DMS153 treated with DMSO at 0.1 percent for 48 hours (cell line): ENCODE results near the gene CSTA.
"Not testable (repeated sequence)": the region's sequence is repeated elsewhere in the genome, so short reads cannot be mapped to it uniquely, and the experiment has no call there.

Experiments
- DNase-seq: peaks from one replicate; lab custom pipeline; 2025; ENCODE audit not compliant: unreplicated experiment; lab: John Stamatoyannopoulos, UW

The CSTA gene

DNA sequence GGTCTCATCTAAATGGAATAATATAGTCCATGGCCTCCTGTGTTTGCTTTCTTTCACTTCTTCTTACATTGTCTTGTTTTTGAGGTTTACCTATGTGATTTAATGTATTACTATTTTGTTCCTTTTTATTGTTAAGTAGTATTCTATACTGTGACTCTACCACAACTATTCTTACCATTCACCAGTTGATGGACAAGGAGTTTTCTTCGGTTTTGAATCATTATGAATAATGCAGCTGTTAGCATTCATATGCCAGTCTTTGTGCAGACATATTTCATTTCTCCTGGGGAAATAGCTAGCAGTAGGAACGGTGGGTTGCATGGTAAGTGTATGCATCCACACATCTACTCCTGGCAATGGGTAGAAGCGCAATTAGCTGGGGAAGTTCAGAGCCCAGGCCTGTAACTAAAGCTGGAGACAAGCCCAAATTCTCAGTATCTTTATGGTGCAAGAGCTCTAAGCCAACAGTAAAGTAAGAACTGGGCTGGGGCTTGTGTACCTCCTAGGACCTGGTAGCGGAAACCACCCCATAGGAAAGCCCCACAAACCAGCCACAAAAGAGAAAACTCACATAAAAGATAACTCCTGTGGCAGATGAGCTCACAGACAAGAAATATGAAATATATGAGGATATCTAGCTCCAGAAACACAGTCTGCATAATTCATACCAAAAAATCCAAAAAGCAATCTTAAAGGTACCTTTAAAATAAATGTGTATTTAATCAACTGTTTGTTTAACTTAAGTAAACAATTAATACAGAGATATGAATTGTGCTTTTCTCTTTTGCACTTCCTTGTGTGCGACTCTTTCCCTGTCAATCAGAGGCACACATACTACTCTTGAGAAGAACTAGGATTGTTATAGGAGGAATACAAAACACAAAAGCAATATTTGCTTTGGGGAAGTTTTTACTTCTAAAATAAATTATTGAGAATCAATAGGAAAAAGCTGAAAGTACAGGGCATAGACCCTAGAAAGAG is 2.7 kb upstream of the CSTA start:
- no peak for DNase-seq

DNA sequence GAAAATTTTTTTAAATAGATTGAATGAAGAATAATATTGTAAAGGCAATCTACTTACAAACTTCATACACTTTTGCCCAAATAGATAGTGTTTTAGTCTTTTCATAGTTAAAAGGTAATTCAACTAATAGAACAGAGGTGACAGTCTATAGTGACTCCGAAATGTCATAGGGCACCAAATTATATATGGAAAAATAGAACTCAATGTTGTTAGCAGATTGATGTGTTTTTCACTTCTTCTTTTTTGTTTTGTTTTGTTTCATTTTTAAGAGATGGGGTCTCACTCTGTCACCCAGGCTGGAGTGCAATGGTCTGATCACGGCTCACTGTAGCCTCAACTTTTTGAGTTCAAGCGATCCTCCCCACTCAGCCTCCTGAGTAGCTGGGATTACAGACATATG is 721 bp downstream of the CSTA start:
- DNase-seq: no peak

DNA sequence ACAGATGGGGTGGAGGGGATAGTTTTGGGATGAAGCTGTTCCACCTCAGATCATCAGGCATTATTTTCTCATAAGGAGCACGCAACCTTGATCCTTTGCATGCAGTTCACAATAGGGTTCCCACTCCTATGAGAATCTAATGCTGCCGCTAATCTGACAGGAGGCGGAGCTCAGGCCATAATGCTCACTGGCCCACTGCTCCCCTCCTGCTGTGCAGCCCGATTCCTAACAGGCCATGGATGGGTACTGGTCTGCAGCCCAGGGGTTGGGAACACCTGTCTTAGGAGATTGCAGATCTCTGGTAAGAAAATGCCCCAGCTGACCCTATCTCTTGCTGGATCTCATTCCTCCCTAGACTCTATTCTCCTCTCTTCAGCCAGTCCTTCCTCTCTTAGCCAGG is 6.8 kb downstream of the CSTA start:
- DNase-seq: no peak

DNA sequence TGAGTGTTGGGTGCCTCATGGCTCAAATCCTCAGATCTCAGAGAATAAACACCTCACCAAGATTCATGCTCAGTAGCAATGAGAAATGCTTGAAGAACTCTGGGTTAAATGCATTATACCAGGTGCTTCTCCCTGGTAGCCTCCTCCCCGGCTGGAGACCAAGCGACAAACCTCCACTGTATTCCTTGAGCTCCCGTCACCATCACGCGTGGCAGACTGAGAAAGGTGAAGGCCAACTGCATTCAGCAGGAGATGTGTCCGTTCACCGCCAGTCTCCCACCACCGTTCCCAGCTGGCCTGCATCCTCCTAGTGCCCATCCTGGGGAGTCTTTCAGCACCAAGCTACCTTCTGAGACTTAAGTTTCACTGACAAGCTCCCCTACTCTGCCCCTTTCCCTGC is 7.5 kb downstream of the CSTA start:
- no peak for DNase-seq

DNA sequence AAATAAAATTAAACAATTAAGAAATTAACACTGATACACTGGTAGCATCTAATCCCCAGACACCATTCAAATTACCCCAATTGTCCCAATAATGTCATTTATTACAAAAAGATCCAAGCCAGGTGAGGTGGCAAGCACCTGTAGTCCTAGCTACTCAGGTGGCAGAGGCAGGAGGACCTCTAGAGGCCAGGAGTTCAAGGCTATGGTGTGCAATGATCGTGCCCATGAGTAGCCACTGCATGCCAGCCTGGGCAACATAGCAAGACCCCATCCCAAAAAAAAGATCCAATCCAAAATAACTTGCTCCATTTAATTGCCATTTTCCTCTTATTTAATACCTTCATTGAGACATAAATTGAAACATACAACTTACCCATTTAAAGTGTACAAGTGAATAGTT is 17.8 kb downstream of the CSTA start:
- DNase-seq: no peak

DNA sequence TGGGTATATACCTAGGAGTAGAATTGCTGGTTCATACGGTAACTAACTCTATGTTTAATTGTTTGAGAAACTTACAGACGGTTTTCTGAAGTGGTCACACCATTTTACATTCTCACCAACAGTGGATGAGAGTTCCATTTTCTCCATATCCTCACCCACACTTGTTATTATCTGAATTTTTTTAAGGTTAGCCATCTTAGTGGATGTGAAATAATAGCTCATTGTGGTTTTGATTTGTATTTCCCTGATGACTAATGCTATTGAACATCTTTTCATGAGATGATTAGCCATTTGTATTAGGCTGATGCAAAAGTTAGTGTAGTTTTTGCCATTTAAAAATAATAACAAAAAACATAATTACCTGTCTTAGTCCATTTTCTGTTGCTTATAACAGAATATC is 18.6 kb downstream of the CSTA start:
- no peak for DNase-seq

DNA sequence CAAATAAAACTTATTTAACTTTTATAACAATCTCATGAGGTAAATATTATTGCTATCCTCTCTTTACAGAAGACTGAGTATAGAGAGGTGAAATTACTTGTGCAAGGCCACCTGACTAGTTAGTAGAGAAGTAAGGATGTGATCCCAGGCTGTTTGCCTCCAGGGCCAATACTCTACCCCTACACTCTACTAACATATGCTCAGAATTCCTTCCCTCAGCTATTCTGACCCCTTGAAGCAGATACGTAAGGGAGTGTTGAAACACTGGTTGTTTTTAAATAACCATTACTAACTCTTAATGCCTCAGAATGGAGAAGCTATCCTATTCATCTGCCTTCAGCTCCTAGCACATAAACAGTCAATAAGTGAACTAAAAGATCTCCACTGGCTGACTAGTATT is 24.1 kb downstream of the CSTA start:
- no peak for DNase-seq

DNA sequence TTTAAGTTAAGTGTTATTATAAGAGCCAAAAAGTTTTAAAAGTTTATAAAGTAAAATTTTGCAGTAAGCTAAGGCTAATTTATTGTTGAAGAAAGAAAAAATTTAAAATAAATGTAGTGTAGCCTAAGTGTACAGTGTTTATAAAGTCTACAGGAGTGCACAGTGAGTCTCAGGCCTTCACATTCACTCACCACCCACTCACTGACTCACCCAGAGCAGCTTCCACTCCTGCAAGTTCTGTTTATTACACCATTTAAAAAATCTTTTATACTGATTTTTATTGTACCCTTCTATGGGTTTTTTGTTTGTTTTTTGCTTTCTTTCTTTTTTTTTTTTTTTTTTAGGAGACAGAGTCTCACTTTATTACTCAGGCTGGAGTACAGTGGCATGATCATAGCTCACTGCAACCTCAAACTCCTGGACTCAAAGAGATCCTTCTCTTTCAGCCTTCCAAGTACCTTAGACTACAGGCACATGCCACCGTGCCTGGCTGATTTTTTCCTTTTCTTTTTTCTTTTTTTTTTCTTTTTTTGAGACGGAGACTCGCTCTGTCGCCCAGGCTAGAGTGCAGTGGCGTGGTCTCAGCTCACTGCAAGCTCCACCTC is 25.9 kb downstream of the CSTA start:
- no peak for DNase-seq

DNA sequence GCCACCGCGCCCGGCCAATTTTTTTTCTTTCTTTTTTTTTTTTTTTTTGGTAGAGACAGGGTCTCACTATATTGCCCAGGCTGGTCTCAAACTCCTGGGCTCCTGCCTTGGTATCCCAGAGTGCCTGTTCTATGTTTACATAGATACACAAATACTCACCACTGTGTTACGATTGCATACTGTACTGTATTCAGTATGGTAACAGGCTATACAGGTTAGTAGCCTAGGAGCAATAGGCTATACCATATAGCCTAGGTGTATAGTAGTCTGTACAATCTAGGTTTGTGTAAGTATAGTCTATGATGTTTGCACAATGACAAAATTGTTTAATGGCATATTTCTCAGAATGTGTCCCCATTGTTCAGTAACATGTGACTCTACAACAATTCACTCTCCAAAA is 26.6 kb downstream of the CSTA start:
- DNase-seq: no peak

DNA sequence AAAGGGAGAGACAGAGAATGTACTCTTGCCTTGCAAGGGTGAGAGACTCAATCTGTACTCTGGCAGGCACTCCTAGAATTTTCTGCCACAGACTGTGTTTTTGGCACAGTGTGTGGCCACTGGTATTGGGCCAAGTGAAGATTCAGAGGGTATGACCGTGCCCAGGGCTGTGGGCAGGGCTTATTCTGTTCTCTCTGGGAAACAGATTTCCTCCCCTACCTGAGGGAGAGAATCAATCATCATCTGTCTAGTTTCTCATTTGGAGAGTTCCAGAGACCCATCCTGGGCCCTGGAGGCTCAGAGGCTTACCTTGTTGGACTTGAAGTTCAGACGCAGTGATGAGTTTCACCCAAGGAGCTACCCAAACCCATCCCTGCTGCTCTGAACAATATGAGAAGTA is 28.2 kb downstream of the CSTA start:
- no peak for DNase-seq

DNA sequence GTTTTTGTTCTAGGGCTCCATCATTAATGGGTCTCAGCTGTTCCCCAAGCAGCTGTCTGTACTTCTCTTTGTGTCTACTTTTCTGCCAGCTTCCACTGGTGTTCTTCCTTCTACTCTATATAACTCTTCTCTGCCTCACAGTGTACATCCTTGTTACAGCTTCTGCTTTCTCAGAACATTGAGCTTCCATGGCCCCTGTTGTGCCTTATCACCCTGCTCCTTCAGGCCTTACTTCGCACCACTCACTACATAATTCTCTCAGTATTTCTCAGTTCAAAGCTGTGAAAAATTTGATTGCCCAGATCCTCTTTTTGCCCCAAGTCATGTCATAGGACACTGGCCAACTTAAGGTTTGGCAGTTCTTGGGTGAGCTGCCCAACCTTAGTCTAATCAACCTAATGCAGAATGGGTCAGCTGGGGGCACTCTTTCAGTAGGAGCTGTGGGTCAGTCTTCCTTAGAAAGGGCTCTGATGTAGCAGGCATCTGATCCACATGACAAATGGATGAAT is 28.9 kb downstream of the CSTA start:
- no peak for DNase-seq

DNA sequence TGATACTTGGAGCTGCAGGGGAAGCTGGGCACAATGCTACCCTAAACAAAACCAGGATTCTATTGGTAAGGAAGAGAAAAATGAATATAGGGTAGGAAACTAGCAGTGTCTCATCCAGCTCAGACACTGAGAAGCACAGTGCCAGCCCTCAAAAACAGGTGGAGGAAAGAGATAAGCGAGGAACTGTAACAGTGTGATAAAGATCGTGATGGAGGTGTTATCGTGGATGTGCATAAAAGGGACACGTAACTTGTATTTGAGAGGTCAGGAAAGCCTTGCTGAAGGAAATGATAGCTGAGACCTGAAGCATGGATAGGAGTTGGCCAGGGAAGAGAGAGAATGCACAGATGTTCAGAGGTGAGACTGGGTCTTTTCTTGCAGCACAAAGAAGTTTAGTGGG is 30.6 kb downstream of the CSTA start:
- DNase-seq: no peak

DNA sequence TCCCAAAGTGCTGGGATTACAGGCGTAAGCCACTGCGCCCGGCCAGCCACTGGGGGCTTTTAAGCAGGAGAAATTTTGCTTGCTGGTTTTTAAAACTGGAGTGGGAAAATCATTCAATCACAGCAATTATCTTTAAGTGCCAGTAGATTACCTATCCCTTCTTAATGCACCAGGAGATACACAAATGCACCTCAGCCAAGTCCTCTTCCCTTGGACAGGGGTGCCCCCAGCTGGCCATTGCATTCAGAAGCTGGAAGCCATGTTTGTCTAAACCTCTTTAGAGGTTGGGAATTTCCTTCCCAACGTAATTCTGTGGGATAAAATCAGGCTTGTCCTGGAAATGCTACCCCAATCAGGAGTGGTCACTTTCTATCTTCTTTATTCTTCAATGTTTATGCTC is 31.4 kb downstream of the CSTA start:
- DNase-seq: peak; percentile 26

DNA sequence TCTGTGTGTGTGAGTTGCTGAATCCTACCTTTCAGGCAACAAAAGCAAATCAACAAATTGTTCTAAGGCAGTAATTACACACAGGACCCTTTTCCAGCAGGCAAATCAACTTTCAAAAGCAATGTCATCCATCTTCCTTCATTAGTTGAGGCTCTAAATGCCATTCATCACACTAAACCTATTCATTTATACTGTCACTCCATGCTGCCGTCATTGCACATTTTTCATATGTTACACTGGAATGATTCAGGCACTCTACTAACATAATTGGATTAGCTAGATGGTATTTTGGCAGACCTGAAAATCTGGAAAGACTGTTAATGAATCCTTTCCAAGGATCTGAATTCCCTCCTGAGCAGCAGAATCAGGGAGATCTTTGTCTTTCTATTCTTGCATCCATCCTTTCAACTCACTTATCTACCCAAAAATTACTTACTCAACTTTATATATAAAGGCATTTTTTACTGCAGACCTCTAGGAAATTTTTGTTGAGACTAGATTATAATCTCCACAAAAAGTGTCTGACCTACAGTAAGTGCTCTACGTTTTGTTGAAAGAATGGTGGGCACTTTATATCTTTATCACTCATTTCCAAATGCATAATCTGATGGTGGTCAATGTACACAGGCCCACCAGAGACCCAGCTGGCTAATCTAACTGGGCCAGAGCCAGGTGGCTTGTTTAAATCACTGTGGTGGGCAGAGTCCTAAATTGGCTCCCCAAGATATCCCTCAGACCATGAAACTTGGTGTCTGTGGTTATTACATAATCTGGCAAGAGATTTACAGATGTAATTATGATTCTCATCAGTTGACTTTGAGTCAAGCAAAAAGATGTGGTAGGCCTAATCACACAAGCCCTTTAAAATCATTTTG is 33.0 kb downstream of the CSTA start:
- no peak for DNase-seq

DNA sequence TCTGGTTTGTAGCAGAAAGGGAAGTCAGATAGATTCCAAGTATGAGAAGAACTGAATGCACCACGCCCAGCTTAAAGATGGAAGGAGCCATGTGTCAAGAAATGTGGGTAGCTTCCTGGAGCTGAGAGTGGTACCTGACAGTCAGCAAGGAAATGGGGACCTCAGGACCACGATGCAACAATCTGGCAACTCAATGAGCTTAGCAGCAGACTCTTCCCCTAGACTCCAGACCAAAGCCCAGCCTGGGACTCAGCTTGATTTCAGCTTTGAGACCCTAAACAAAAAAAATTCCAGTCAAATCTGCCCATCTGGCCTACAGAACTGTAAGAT is 33.6 kb downstream of the CSTA start:
- DNase-seq: no peak

DNA sequence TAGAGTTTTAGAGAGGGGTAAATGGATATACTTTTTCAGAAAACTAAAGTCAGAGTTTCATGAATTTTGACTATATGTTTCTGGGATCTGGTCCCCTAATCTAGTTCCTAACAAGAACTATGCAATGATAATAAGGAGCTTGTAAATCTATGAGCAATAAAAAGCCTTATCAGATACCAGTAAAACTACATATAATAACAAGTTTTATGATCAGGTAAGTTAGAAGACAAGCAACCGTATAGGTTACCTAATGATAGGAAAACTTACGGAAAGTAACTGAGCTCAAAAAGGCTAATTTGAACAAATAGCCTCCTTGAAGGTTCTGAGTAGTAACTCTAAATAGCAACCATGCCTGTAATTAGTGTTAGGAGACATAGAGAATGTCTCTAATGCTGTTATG is 37.0 kb downstream of the CSTA start:
- no peak for DNase-seq

DNA sequence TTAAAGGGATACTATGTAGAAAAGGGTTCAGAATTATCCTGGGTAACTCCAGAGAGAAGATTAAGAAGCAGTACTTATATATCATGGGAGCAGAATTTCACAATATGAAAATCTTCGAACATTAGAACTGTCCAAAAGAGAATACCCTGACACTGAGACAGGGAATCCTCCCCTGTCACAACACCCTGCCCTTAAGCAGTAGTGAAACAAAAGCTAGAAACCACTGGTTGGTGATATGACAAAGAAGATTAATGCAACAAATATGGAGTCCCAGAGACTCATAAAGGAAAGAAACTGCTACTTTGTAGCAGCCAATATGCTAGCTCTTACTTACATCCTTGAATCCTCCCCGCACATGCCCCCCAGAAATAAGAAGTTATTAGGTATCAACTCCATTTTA is 39.4 kb downstream of the CSTA start:
- DNase-seq: no peak

DNA sequence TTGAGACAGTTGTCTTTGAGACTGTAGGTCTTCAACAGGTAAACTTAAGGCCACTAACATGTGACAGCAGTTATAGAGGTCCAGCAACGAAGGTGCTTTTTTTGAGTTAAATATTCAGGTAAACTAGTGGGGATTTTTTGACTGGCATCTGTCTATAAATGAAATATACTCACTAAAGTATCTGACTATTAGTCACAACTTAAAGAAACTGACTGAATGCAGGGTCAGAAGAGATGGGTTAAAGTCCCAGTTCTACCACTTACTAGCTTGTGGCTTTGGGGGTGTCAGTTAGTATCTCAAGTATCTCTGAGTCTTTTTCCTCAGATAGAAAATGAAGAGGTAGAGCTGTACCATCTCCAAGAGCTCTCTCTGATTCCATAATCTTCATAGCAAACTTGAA is 40.0 kb downstream of the CSTA start:
- DNase-seq: no peak

DNA sequence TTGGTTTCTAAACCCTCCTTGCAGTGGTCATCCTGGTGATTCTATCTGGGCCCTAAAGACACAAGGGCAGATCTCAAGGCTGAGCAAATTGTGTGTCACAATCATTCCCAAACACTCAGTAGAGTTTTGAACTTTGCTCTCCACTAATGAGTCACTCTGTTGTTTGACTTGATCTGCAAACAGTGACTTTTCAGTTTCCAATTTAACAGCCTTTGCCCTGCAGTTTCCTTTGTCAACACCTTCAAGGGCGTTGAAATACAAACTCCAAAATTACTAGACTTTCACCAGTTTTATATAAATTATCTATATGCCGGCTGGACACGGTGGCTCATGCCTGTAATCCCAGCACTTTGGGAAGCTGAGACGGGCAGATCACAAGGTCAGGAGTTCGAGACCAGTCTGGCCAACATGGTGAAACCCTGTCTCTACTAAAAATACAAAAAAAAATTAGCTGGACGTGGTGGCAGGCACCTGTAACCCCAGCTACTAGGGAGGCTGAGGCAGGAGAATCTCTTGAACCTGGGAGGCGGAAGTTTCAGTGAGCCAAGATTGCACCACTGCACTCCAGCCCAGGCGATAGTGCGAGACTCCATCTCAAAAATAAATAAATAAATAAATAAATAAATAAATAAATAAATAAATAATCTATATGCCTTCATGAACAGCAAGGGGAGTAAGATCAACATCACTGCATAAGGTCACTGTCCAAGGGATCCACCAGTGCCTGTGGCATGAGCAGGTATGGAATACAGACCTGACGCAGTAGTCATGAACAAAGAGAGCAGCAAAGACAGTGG is 40.7 kb downstream of the CSTA start:
- not testable (repeated sequence) for DNase-seq

DNA sequence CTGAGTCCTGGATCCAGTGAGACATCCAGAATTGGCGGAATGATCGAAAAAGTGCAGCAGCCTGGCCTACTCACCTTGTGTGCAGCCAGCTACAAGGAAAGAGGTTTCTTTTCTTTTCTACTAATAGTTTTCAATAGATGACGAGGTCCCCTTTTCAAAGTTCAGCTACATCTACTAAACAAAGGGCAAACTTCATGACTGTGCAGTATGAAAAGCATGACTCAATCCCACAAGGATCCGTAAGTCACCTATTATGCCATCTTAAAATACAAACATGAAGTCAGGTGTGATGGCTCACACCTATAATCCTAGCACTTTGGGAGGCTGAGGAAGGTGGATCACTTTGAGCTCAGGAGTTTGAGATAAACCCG is 41.3 kb downstream of the CSTA start:
- DNase-seq: no peak

DNA sequence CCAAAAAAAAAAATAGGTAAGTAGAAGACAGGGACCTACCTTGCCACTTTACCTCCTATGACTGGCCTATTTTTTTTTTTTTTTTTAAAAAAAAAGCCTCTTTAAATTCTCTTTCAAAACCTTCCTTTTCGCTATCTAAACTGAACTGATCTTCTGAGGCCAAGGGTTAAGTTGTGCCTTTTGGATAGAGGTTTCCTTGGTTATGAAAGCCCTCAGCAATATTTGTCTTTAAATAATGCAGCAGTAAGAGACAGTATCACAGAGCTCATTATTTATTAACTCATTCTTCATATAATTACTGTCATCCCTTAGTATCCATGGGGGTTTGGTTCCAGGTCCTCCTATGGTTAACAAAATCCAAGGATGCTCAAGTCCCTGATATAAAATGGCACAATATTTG is 49.0 kb downstream of the CSTA start:
- DNase-seq: no peak
